Keratinocyte (primary cell): ENCODE results near the gene CEP95.

Experiments used
- EZH2 ChIP-seq: IDR thresholded peaks from one replicate; pipeline ENCODE4 v1.6.1; 2012; ENCODE audit warnings: inconsistent platforms, mild to moderate bottlenecking, low read length, moderate library complexity
- TF ChIP-seq, protein P1 (sequence below), 3 experiments: IDR thresholded peaks in 1 of 3; conservative IDR thresholded peaks in 1 of 3; optimal IDR thresholded peaks in 1 of 3; 2 replicates in 2 of 3; 3 replicates in 1 of 3; pipeline versions ENCODE3 to v1.5.1; 2011; ENCODE audit warnings: low read length in 3 of 3, mild to moderate bottlenecking in 3 of 3, moderate library complexity in 2 of 3, control low read depth in 1 of 3, inconsistent platforms in 1 of 3; ENCODE audit not compliant: insufficient read depth in 2 of 3; ENCODE audit errors: extremely low read depth in 1 of 3

DNA sequence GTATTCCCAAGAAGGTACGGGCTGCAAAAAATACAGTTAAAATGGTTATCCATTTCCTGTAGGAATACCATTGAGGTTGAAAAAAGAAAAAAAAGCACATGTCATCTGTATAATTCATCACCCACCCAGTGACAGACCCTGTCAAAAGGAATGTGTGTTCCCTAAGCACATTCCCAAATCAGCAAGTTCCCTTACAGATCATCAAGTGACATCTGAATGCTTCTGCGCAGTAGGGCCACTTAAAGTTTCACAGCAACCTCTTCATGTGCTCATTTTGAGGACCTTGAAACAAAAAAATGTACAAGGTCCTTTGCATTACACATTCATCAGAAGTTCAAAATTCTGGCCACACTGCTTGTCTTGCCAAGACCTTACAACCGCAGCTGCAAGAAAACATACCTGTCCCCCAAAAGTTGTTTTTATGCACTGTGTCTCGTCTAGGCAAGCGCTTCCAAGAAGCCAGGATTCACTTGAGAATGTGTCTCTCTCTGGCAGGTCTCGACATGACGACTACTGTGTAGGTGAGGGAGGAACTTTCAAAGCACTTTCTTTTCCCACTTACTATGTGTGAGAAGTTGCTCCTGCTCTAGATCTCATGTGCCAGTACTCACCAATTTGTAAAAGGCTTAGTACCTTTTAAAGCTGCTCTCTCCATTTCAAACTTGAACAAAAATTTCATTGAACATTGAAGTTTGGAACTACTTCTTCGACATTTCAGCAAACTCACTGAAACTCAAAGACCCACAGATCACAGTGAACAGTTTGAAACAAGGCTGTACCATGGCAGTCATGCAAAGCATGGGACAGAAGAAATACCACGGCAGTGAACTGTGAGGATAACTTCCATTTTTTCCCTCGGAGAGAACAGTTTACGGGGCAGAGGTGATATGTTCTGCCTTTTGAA, 5.7 kb upstream of the CEP95 start:
- TF ChIP-seq, protein P1, sequence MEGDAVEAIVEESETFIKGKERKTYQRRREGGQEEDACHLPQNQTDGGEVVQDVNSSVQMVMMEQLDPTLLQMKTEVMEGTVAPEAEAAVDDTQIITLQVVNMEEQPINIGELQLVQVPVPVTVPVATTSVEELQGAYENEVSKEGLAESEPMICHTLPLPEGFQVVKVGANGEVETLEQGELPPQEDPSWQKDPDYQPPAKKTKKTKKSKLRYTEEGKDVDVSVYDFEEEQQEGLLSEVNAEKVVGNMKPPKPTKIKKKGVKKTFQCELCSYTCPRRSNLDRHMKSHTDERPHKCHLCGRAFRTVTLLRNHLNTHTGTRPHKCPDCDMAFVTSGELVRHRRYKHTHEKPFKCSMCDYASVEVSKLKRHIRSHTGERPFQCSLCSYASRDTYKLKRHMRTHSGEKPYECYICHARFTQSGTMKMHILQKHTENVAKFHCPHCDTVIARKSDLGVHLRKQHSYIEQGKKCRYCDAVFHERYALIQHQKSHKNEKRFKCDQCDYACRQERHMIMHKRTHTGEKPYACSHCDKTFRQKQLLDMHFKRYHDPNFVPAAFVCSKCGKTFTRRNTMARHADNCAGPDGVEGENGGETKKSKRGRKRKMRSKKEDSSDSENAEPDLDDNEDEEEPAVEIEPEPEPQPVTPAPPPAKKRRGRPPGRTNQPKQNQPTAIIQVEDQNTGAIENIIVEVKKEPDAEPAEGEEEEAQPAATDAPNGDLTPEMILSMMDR (optimal IDR thresholded peaks at IDR 0.05 in 1 of 3, IDR thresholded peaks at IDR 0.05 in 1 of 3, conservative IDR thresholded peaks at IDR 0.05 in 1 of 3; ENCODE audit: extremely low read depth in 1 of 3, insufficient read depth in 2 of 3, low read length in 3 of 3) = no peak
- TF ChIP-seq EZH2 = no peak
